NCI-H446 (cell line): ENCODE results near the gene ZNF853.
"Not testable (repeated sequence)": the region's sequence is repeated elsewhere in the genome, so short reads cannot be mapped to it uniquely, and the experiment has no call there.

Source experiments
- DNase-seq, 2 experiments: peaks; one replicate each; lab custom pipeline; 2025; lab: John Stamatoyannopoulos, UW

The ZNF853 gene

DNA sequence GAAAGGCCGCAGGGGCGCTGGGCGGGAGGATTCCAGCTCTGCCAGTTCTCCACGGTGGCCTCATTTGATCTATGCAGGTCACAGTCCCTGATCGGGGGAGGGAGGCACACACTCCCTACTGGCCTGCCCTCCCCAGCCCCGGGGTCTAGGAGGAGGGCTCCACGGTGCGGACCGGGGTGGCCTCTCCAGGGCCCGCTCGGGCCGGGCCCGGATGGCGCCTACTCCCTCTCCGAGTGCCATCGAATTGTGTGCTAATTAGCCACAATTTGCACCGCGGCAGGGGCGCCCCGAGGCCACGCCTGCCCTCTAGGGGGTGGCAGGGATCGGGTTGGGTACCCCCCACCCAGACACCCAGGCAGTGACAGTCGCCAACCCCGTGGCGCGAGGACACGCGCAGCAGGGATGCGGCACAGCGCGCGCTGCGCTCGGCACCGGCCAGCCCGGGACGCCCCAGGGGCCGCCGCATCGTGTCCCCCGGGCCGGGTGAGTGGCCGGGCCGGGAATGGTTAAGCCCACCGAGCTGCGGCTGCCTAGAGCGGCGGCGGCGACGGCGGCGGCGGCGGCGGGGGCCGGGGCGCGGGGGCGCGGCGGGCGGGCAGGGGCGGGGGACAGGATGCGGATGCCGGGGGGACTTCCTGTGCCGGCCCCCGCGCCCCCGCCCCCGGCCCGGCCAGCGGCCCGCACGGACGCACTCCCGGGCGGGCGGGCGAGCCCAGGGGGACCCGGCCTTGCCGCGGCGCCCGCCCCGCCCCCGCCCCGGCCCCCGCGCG is at the start of gene ZNF853:
Gene ZNF853 (plus strand): TSS at position 658 of the 770 bp plus-strand sequence. CDS start 565 bp downstream, outside the sequence.
- DNase-seq = no peak

DNA sequence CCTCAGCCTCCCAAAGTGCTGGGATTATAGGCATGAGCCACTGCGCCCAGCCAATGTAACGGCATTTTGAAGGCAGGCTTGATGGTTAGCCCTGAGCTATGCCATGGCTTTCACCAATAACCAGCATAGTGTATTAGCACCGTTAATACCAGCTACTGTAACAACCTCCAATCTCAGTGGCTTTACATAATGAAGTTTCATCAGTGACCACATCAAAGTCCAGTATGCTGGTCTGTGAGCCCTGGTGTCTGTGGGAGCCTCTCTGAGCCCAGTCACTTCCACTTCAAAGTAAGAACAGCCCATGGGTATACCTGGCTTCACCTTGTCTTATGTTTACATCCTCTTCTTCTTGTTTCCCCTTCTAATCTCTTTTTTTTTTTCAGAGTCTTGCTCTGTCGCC is 49.8 kb upstream of the ZNF853 start:
- DNase-seq = no peak

DNA sequence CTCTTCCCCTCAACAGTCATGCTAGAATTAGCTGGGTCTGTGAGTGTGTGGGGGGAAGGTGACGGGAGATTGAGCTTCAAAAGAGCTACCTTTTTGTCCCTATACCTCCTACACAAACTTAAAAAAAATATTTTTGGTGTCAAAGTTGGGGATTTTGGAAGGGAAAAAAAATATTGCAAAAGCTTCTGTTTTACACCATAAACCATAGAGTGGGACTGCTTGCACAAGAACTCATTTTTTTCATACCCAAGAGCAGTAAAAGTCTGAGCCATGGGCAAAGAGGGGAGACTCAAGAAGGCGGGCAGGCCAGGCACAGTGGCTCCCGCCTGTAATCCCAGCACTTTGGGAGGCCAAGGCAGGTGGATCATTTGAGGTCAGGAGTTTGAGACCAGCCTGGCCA is 47.5 kb upstream of the ZNF853 start:
- DNase-seq = no peak

DNA sequence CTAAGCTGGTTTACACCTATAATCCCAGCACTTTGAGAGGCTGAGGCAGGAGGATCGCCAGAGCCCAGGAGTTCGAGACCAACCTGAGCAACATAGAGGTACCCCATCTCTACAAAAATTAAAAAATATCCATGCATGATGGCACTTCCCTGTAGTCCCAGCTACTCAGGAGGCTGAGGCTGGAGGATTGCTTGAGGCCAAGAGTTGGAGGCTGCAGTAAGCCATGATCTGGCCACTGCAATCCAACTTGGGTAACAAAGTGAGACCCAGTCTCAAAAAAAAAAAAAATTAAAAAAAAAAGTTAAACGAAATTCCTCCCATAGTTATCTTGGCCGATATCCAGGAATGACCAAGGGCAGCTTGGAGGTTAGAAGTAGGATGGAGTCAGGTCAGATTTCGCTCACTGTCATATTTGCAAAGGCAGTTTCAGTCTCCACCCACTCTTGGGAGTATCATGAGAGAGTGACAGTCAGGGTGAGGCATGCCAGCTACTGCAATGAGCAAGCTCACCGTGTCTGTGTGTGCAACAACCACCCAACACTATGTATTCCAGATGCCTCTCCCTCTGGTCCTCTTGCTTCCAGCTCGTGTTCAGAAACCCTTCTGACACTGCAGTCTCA is 44.1 kb upstream of the ZNF853 start:
- DNase-seq = no peak

DNA sequence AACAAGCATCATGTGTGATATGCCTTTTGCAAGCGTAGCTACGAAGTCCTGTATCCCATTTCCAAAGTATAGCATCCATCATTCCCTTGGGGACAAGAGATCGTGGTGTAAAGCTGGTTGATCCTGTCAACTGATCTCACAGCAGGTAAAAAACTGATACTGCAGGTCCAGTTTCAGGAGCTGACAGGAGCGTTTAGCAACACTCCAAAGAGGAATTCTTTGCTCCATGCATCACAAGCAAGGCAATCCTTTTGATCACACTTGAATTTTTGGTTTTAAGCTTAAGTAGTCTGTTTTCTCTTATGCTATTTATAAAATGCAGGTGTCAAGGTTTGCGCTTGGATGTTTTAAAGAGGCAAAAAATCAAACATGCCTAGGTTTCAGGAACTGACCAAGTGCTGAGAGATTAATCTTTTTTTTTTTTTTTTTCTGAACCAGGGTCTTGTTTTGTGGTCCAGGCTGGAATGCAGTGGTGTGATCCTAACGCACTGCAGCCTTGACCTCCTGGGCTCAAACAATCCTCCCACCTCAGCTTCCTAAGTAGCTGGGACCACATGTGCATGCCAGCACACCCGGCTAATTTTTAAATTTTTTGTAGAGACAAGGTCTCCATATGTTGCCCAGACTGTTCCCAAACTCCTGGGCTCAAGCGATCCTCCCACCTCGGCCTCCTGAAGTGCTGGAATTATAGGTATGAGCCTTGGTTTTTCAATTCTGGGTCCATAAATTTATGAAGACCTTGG is 40.0 kb upstream of the ZNF853 start:
- no peak for DNase-seq

DNA sequence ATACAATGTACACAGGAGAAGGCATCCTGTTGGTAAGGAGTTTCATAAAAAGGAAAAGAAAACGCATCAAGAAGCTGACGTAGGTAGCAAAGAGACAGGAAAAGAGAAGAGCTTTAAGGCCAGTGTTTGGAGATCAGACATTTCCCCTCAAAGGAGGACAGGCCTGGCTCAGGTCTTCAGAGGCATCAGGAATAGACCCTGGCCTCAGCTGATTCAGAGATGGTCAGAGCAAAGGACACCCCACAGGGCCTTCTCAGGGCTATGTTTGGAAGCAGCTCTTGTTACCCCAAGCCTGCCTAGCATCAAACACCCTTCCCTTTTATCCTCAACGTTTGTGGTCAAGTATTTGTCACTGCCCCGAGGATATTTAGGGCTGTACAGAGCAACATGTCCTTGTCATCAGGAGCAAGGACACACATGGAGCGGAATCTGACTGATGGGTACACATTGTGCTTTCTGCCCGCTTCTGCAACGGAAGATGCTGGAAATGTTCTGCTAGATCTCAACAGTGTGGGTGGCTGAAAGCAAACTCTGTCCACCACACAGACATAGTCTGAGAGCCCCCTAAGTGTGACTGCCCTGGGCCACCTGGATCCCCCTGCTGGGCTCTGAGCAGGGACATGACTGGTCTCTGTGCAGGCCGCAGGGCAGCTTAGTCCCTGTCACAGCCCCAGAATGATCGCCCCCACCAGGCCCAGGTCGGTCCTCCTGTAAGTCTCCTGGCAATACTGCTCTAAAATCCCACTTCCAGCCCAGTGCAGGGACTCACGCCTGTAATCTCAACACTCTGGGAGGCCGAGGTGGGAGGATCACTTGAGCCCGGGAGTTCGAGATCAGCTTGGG is 39.2 kb upstream of the ZNF853 start:
- DNase-seq = no peak

DNA sequence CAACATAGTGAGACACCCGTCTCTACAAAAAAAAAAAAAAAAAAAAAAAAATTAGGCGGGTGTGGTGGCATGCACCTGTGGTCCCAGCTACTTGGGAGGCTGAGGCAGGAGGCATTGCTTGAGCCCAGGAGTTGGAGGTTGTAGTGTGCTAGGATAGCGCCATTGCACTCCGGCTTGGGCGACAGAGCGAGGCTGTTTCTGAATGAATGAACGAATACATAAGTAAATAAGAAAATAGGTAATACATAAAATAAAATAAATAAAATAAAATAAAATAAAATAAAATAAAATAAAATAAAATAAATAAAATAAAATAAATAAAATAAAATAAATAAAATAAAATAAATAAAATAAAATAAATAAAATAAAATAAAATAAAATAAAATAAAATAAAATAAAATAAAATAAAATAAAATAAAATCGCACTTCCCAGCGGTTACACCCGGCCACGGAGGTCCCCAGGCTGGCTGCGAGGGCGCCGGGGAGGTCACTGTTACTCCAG is 38.5 kb upstream of the ZNF853 start:
- DNase-seq = not testable (repeated sequence)

DNA sequence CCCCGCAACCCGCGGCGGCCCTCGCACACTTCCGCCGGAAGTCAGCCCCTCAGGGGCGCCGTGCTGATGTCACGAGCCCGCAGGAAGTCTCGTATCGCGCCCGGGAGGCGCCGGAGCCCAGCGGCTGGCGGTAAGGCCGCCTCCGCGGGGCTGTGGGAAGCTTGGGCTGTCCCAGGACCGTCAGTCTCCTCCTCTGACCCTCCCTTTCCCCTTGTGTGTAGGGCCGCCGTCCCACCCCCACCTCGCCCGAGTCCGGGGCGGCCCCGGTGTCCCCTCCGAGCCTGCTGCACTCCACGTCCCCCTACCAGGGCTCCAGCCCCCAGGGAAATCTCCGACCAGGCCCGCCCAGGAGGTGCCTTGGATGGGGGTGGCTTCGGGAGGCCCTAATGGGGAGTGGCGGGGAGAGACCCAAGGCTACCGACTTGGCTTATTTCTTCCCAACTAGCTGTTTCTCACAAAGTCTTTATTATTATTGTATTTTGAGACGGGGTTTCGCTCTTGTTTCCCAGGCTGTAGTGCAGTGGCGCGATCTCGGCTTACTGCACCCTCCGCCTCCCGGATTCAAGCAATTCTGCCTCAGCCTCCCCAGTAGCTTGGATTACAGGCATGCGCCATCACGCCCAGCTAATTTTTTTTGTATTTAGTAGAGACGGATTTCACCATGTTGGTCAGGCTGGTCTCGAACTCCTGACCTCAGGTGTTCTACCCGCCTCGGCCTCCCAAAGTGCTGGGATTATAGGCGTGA is 37.9 kb upstream of the ZNF853 start, which contains the start of gene ZDHHC4:
Gene ZDHHC4 (plus strand): TSS at position 86 of the 745 bp plus-strand sequence. CDS start 3,108 bp downstream, outside the sequence.
- DNase-seq = peak; percentile 87 to 95

DNA sequence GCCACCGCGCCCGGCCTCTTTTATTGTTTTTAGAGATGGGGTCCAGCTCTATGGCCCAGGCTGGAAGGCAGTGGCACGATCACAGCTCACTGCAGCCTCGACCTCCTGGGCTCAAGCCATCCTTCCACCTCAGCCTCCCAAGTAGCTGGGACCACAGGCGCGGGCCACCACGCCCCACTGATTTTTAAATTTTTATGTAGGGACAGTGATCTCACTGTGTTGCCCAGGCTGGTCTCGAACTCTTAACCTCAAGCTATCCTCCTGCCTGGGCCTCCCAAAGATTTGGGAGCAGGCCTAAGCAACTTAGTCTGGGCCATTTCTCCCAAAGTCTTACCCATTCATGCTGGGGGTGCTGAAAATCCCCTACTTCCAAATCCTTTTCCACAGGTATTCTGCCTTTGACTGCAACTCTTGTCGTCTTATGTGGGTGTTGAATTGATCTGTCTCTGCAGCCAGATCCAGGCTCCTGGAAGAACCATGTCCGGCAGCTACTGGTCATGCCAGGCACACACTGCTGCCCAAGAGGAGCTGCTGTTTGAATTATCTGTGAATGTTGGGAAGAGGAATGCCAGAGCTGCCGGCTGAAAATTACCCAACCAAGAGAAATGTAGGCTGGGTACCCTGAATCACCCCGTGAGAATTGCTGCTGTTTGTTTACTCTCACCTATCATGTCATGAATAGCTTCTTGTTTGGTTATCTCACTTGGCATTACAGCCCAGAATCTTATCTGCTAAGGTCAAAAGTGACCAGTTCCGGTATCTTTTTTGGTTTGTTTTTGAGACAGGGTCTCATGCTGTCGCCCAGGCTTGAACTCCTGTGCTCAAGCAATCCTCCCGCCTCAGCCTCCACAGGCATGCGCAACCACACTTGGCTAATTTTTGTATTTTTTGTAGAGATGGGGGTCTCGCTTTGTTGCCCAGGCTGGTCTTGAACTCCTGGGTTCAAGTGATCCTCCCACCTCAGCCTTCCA is 37.0 kb upstream of the ZNF853 start:
- no peak for DNase-seq

DNA sequence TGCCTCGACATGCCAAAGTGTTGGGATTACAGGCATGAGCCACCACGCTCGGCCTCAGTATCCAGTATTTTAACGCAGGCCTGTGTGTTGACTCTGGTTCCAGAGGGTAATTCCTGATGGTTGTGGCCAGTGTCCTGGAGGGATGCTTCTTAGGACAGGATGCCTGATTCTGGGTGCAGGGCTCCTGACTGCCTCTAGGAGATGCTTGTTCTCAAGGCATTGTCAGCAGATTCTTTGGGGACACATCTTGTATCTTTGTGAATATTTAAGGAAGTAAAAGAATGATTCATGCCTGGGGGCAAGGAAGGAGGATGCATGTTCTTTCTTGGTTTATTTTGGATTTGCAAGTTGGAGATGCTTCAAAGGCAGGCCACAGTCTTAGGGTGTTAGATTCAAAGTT is 36.0 kb upstream of the ZNF853 start:
- DNase-seq = no peak

DNA sequence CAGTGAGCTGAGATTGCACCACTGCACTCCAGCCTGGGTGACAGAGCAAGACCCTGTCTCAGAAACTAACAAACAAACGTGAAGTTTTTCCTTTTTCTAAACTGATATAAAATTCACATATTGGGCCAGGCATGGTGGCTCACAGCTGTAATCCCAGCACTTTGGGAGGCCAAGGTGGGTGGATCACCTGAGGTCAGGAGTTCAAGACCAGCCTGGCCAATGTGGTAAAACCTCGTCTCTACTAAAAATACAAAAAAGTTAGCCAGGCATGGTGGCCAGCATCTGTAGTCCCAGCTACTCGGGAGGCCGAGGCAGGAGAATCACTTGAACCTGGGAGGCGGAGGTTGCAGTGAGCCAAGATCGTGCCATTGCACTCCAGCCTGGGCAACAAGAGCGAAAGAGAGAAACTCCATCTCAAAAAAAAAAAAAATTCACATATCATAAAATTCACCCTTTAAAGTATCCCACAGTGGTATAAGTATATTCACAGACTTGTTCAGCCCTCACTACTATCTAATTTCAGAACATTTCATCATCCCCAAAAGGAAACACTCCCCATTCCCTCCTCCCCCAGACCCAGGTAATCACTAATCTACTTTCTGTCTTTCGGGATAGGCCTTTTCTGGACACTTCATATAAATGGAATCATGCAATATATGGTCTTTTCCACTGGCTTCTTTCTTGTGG is 29.5 kb upstream of the ZNF853 start:
- DNase-seq = not testable (repeated sequence)

DNA sequence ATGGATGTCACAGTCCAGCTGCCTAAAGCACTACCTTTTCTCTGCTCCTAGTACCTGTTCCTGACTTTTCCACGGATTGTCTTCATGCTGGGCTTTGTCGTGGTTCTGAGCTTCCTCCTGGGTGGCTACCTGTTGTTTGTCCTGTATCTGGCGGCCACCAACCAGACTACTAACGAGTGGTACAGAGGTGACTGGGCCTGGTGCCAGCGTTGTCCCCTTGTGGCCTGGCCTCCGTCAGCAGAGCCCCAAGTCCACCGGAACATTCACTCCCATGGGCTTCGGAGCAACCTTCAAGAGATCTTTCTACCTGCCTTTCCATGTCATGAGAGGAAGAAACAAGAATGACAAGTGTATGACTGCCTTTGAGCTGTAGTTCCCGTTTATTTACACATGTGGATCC is 26.8 kb upstream of the ZNF853 start:
- DNase-seq = no peak

DNA sequence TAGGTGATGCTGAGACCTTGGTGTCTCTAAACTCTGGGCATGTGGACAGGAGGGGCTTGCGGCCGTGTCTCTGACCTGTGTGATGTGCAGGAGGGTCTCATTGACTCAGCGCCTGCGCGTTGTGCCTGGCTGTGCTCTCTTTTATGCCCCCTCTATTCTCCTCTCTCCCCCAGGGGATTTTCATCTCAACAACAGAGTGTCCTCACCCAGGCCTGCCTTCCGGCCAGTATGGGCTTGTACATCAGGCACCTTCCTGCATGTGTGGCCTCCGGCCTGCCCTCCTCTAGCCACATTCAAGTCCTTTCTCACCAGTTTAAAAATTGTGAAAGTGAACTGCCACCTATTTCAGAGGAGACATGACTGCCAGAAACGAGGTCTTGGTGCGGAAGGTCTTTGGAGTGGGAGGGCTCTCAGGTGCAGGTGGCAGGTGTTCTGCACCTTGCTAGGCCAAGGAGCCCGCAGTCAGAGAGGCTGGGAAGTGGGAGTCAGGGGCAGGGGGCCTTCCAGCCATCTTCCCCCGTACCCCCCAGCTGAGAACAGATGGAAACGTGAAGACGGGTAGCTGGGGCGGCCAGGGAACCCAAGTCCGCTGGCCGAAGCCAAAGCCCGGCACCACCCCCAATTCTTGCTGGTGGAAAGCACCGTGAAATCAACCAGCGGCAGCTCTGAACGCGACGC is 26.1 kb upstream of the ZNF853 start:
- DNase-seq = no peak

DNA sequence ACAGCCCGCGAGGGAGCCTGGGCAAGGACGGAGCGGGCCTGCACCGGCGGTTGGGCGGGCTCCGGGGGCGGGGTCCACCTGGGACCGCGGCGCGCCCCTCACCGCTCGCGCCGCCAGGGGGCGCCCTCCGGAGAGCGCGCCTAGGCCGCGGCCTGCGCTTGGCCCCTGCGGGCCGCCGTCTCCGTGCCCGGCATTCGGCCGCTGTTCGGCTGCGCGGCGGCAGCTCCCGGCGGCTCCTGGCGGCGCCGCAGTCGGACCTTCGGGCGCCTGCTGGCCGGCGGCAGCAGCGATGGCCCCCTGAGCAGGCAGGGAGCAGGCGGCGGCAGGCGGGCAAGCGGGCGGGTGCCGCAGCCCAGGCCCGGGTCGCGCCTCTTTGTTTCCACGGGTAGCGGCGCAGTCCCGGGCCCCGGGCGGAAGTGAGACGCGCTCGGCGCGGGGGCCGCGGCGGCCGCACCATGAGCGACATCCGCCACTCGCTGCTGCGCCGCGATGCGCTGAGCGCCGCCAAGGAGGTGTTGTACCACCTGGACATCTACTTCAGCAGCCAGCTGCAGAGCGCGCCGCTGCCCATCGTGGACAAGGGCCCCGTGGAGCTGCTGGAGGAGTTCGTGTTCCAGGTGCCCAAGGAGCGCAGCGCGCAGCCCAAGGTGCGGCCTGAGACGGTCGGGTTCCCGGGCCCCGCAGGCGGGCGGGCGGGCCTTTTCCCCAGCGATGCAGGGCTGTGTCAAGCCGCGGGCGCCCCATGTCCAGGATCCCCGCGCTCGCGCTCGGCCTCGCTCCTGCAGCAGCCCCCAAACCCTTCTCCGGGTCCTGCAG is 25.4 kb upstream of the ZNF853 start, which contains the start of gene INTS15:
Gene INTS15 (plus strand): TSS at position 193 of the 816 bp plus-strand sequence. CDS start 263 bp downstream, at position 456.
- peak; percentile 32 to 89 for DNase-seq

DNA sequence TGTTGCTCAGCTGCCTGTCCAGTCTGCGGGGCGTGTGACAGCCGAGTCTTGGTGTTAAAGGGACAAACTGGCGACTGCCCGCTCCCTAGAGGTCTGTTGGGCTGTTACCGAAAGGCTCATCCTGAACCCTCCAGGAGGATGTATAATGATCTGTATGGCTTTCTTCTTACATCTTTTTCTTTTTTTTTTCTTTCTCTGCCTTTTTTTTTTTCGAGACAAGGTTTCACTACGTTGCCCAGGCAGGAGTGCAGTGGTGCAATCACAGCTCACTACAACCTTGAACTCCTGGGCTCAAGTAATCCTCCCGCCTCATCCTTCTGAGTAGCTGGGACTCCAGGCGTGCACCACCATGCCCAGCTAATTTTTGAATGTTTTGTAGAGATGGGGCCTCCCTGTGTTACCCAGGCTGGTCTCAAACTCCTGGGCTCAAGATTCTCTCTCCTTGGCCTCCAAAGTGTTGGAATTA is 24.7 kb upstream of the ZNF853 start:
- no peak for DNase-seq

DNA sequence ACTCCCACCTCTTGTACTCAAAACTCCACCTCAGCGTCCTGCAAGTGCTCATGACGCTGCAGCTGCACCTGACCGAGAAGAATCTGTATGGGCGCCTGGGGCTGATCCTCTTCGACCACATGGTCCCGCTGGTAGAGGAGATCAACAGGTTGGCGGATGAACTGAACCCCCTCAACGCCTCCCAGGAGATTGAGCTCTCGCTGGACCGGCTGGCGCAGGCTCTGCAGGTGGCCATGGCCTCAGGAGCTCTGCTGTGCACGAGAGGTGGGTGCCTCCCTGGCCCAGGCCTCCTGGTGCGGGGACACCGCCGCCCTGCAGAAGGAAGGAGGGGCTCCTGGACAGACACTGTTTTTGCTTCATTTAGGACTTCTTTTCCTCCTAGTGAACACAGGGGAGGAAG is 15.3 kb upstream of the ZNF853 start:
- DNase-seq = no peak

DNA sequence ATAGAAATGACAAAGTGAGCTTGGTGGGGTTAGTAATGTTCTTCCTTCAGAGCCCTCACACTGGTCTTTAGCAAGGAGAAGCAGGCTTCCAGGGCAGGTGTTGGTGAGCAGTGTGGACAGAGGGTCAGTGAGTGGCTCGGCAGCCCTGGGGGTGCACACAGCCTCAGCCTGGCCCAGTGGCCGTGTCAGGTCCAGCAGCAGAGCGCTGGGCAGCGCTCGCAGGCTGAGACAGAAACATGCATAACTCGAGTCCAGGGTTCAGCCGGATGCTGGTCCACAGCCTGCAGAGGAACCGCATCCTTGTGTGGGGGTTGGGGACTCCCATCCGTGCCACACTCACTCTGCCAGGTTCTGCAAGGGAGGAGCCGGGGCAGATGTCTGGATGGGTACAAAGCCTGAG is 11.0 kb upstream of the ZNF853 start:
- DNase-seq = no peak
